ENCODE data around the gene MMP26.

GRCh38 chr11:4714300-4714699, 9.7 kb downstream of the MMP26 start:
- TF ChIP-seq, protein P1, sequence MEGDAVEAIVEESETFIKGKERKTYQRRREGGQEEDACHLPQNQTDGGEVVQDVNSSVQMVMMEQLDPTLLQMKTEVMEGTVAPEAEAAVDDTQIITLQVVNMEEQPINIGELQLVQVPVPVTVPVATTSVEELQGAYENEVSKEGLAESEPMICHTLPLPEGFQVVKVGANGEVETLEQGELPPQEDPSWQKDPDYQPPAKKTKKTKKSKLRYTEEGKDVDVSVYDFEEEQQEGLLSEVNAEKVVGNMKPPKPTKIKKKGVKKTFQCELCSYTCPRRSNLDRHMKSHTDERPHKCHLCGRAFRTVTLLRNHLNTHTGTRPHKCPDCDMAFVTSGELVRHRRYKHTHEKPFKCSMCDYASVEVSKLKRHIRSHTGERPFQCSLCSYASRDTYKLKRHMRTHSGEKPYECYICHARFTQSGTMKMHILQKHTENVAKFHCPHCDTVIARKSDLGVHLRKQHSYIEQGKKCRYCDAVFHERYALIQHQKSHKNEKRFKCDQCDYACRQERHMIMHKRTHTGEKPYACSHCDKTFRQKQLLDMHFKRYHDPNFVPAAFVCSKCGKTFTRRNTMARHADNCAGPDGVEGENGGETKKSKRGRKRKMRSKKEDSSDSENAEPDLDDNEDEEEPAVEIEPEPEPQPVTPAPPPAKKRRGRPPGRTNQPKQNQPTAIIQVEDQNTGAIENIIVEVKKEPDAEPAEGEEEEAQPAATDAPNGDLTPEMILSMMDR (IDR thresholded peaks at IDR 0.05) = no peak
- no peak for TF ChIP-seq POLR2A (IDR thresholded peaks at IDR 0.05)

Measured in thyroid gland (tissue), 4 donors.